ENCODE measurements around the gene DAPP1. TPM values are rescaled to one million over a fixed set of nuclear protein-coding genes. Genes with fewer than 3 reads are reported as not detected.

The DAPP1 gene
- total RNA-seq, 1 experiment from 2014 or later: not detected

GRCh38 chr4:99817309-99817890 lies 773 bp downstream of the DAPP1 start:
- CTCF ChIA-PET: no interaction called here

GRCh38 chr4:99818661-99819060 lies 2.0 kb downstream of the DAPP1 start:
- CTCF ChIA-PET: no interaction called here
- POLR2A ChIA-PET (ENCODE audit: low non-redundant PET): no interaction called here
- Histone ChIP-seq H3K4me1 (ENCODE audit: insufficient read depth, low read length, poor library complexity, severe bottlenecking) (no peaks in the 10 kb centered on the region), H3K4me3 (ENCODE audit: low read depth, low read length, poor library complexity, severe bottlenecking) (no peak overlapping the region), H3K36me3 (ENCODE audit: insufficient read depth, low read length, poor library complexity, severe bottlenecking) (no peaks in the 10 kb centered on the region), H3K27ac (ENCODE audit: low read depth, low read length, poor library complexity, severe bottlenecking) (no peak overlapping the region), H3K27me3 (replicated peaks; ENCODE audit: insufficient read depth, low read depth, low read length, poor library complexity) (peaks cover 3% of the 10 kb centered on the region), H3K9me3 (ENCODE audit: low read depth, low read length, poor library complexity, severe bottlenecking) (no peaks in the 10 kb centered on the region)
- no peak for DNase-seq (ENCODE audit: low spot score)
- intact Hi-C loops (cut with micrococcal nuclease; ENCODE audit: unreplicated experiment): no loop called here
- BruUV-seq (replicated peaks): no TSS peak
- TF ChIP-seq EZH2 (IDR thresholded peaks at IDR 0.05; ENCODE audit: borderline replicate concordance, low read depth, low read length, poor library complexity, severe bottlenecking): no peak
- TF ChIP-seq CTCF (conservative IDR thresholded peaks at IDR 0.05; ENCODE audit: low read depth, low read length): no peak

More at GRCh38 chr4:99817309-99817890, 773 bp downstream of the DAPP1 start:
- no peak for DNase-seq (ENCODE audit: low spot score)
- POLR2A ChIA-PET (ENCODE audit: low non-redundant PET): no interaction called here
- H3K27me3 ChIP-seq (replicated peaks; ENCODE audit: insufficient read depth, low read depth, low read length, poor library complexity): peaks cover 3% of the 10 kb centered on the region
- TF ChIP-seq CTCF (conservative IDR thresholded peaks at IDR 0.05; ENCODE audit: low read depth, low read length): no peak
- TF ChIP-seq EZH2 (IDR thresholded peaks at IDR 0.05; ENCODE audit: borderline replicate concordance, low read depth, low read length, poor library complexity, severe bottlenecking): no peak
- H3K4me3 ChIP-seq (ENCODE audit: low read depth, low read length, poor library complexity, severe bottlenecking): no peak overlapping the region
- no TSS peak for BruUV-seq (replicated peaks)
- intact Hi-C loops (cut with micrococcal nuclease; ENCODE audit: unreplicated experiment): no loop called here
- no peaks in the 10 kb centered on the region for H3K9me3 ChIP-seq (ENCODE audit: low read depth, low read length, poor library complexity, severe bottlenecking)
- H3K36me3 ChIP-seq (ENCODE audit: insufficient read depth, low read length, poor library complexity, severe bottlenecking): no peaks in the 10 kb centered on the region
- no peaks in the 10 kb centered on the region for H3K4me1 ChIP-seq (ENCODE audit: insufficient read depth, low read length, poor library complexity, severe bottlenecking)
- H3K27ac ChIP-seq (ENCODE audit: low read depth, low read length, poor library complexity, severe bottlenecking): no peak overlapping the region

- no peak overlapping the region for H3K27ac ChIP-seq (ENCODE audit: low read depth, low read length, poor library complexity, severe bottlenecking)
- no peaks in the 10 kb centered on the region for H3K9me3 ChIP-seq (ENCODE audit: low read depth, low read length, poor library complexity, severe bottlenecking)
- TF ChIP-seq EZH2 (IDR thresholded peaks at IDR 0.05; ENCODE audit: borderline replicate concordance, low read depth, low read length, poor library complexity, severe bottlenecking) (no peak), CTCF (conservative IDR thresholded peaks at IDR 0.05; ENCODE audit: low read depth, low read length) (no peak)
- no peak overlapping the region for H3K4me3 ChIP-seq (ENCODE audit: low read depth, low read length, poor library complexity, severe bottlenecking)
- intact Hi-C loops (cut with micrococcal nuclease; ENCODE audit: unreplicated experiment): no loop called here
- no peaks in the 10 kb centered on the region for H3K4me1 ChIP-seq (ENCODE audit: insufficient read depth, low read length, poor library complexity, severe bottlenecking)
- H3K36me3 ChIP-seq (ENCODE audit: insufficient read depth, low read length, poor library complexity, severe bottlenecking): no peaks in the 10 kb centered on the region
- no peaks in the 10 kb centered on the region for H3K27me3 ChIP-seq (replicated peaks; ENCODE audit: insufficient read depth, low read depth, low read length, poor library complexity)
- ChIA-PET POLR2A (ENCODE audit: low non-redundant PET) (no interaction called here), CTCF (no interaction called here)
- BruUV-seq (replicated peaks): no TSS peak
- DNase-seq (ENCODE audit: low spot score): no peak
Observed at GRCh38 chr4:99821918-99822503, 5.4 kb downstream of the DAPP1 start.
